ENCODE measurements around the gene PPP3CA. TPM values are rescaled to one million over a fixed set of nuclear protein-coding genes. Genes with fewer than 3 reads are reported as not detected.

Gene PPP3CA
- total and polyA plus RNA-seq, 2 of the 8 experiments (the other 6 are each of a cell fraction or from before 2014, with no cell fraction given), result 7.9 to 35.0 TPM

GRCh38 chr4:101218346-101218745, 129.0 kb downstream of the PPP3CA start:
- Histone ChIP-seq H2AFZ (ENCODE audit: low read length) (no peak overlapping the region), H3K18ac (ENCODE audit: extremely low read depth, low read length) (no peak overlapping the region), H3K27me3 (replicated peaks in 1 of 4; ENCODE audit: control insufficient read depth in 3 of 4, extremely low read depth in 1 of 4, insufficient read depth in 3 of 4, low read length in 3 of 4) (no peaks in the 10 kb centered on the region), H3K36me3 (ENCODE audit: control insufficient read depth in 2 of 4, insufficient read depth in 4 of 4, low read length in 3 of 4) (no peaks in the 10 kb centered on the region), H3K79me1 (ENCODE audit: low read depth, low read length) (no peaks in the 10 kb centered on the region), H4K5ac (ENCODE audit: insufficient read length, low read depth, low read length) (no peak overlapping the region), H3K79me2 (ENCODE audit: control insufficient read depth in 1 of 2, insufficient read depth in 2 of 2, low read length in 2 of 2) (peaks cover 0 to 55% of the 10 kb centered on the region in 2 experiments; a peak in 2 of 4 replicates), H3K9ac (replicated peaks in 1 of 4; ENCODE audit: extremely low read depth in 1 of 4, low read depth in 3 of 4, low read length in 3 of 4) (no peak overlapping the region), H2BK20ac (ENCODE audit: low read length) (no peak overlapping the region), H3K23me2 (ENCODE audit: low read depth, low read length) (no peaks in the 10 kb centered on the region), H4K91ac (replicated peaks; ENCODE audit: insufficient read length, low read length) (no peak overlapping the region), H4K20me1 (replicated peaks in 1 of 2; ENCODE audit: control insufficient read depth in 1 of 2, insufficient read depth in 2 of 2, low read length in 2 of 2) (no peaks in the 10 kb centered on the region), H4K8ac (ENCODE audit: extremely low read depth, insufficient read depth, low read length) (no peak overlapping the region), H3K27ac (ENCODE audit: low read depth, low read length) (no peak overlapping the region), H2BK120ac (replicated peaks; ENCODE audit: low read depth, low read length) (no peak overlapping the region), H2BK5ac (ENCODE audit: low read depth, low read length) (no peak overlapping the region), H3K4ac (replicated peaks; ENCODE audit: insufficient read length, low read depth, low read length) (no peak overlapping the region), H2BK12ac (ENCODE audit: low read depth, low read length) (no peak overlapping the region), H2BK15ac (ENCODE audit: low read length) (no peak overlapping the region), H3K9me3 (ENCODE audit: insufficient read depth in 2 of 2, low read depth in 1 of 2, low read length in 1 of 2) (no peaks in the 10 kb centered on the region), H3K4me1 (replicated peaks in 1 of 4; ENCODE audit: control insufficient read depth in 3 of 4, insufficient read depth in 4 of 4, low read length in 3 of 4) (peaks cover 0 to 3% (median 0%) of the 10 kb centered on the region in 4 experiments; a peak in 1 of 7 replicates), H3K23ac (ENCODE audit: insufficient read length) (no peak overlapping the region), H3K14ac (ENCODE audit: insufficient read length) (no peak overlapping the region), H3K4me3 (ENCODE audit: extremely low read depth in 1 of 4, insufficient read depth in 2 of 4, low read depth in 3 of 4, low read length in 4 of 4) (no peak overlapping the region), H3K4me2 (ENCODE audit: insufficient read depth in 1 of 2, low read depth in 2 of 2, low read length in 2 of 2) (no peak overlapping the region), H3K56ac (replicated peaks; ENCODE audit: insufficient read length, low read depth, low read length) (no peak overlapping the region), H2AK5ac (ENCODE audit: low read depth, low read length) (no peak overlapping the region)
- no peak for TF ChIP-seq CEBPB (IDR thresholded peaks at IDR 0.05; ENCODE audit: low read depth, low read length)
- no peak for TF ChIP-seq TAF7 (optimal IDR thresholded peaks at IDR 0.05; ENCODE audit: borderline replicate concordance, low read depth, low read length)
- TF ChIP-seq YY1 (IDR thresholded peaks at IDR 0.05; ENCODE audit: low read depth, low read length), result no peak
- no peak for TF ChIP-seq CBX8 (IDR thresholded peaks at IDR 0.05; ENCODE audit: borderline replicate concordance, low read depth, low read length)
- no peak for TF ChIP-seq TEAD4 (IDR thresholded peaks at IDR 0.05; ENCODE audit: low read depth, low read length)
- TF ChIP-seq, protein P1, sequence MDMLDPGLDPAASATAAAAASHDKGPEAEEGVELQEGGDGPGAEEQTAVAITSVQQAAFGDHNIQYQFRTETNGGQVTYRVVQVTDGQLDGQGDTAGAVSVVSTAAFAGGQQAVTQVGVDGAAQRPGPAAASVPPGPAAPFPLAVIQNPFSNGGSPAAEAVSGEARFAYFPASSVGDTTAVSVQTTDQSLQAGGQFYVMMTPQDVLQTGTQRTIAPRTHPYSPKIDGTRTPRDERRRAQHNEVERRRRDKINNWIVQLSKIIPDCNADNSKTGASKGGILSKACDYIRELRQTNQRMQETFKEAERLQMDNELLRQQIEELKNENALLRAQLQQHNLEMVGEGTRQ (IDR thresholded peaks at IDR 0.05; ENCODE audit: low read length), result no peak
- no peak for TF ChIP-seq JUND (IDR thresholded peaks at IDR 0.05; ENCODE audit: low read length)
- no peak for TF ChIP-seq SAP30 (IDR thresholded peaks at IDR 0.05; ENCODE audit: insufficient read depth, insufficient replicate concordance, low read length)
- no peak for TF ChIP-seq FOSL1 (IDR thresholded peaks at IDR 0.05; ENCODE audit: insufficient read depth, low read depth, low read length)
- 77% methylated on average over 3 of the region's 3 CpGs; no CpG with 5 or more reads in 1 of the 2 experiments for WGBS, 2 experiments (ENCODE audit: extremely low coverage in 1 of 2, insufficient coverage in 1 of 2, insufficient read length in 1 of 2, insufficient replicate concordance in 2 of 2, low coverage in 1 of 2, low lambda C conversion rate in 2 of 2, missing lambda C conversion rate in 1 of 2)
- ChIA-PET POLR2A (ENCODE audit: partially characterized antibody) (no interaction called here), CTCF (ENCODE audit: partially characterized antibody) (no interaction called here)
- no peak for FAIRE-seq
- no peak for DNase-seq (ENCODE audit: low read depth in 1 of 2, low spot score in 2 of 2)

Data from H1 (cell line).